SU-DHL-6 (cell line): ENCODE data around the gene FAM83G.

Experiments used
- H2AFZ ChIP-seq: fragments of 200-600 bp; sonication (generic); 2 replicates; pipeline ENCODE4 v1.6.1; 2014; ENCODE audit warnings: low read depth, mild to moderate bottlenecking, moderate library complexity, mixed read lengths, antibody characterized with exemption, low read length; ENCODE audit not compliant: severe bottlenecking
- H3F3A ChIP-seq: fragments of 200-600 bp; shearing (Covaris generic); 2 replicates; pipeline ENCODE4 v1.6.0; 2016; ENCODE audit warnings: antibody characterized with exemption, mild to moderate bottlenecking; ENCODE audit not compliant: insufficient read depth
- H3K27ac ChIP-seq: fragments of 200-600 bp; sonication (generic); 2 replicates; pipeline ENCODE4 v1.5.1; 2016; ENCODE audit warnings: low read depth, mild to moderate bottlenecking, low read length, moderate library complexity, mixed read lengths
- H3K27me3 ChIP-seq: fragments of 200-600 bp; sonication (generic), shearing (Covaris generic); 2 replicates; pipeline ENCODE4 v1.6.0; 2014; ENCODE audit warnings: mild to moderate bottlenecking, low read length
- H3K36me3 ChIP-seq: fragments of 200-600 bp; sonication (generic); 2 replicates; pipeline ENCODE4 v1.6.1; 2014; ENCODE audit warnings: mild to moderate bottlenecking, low read length, mixed read lengths
- H3K4me2 ChIP-seq: fragments of 300-600, 200-600 bp; shearing (Covaris generic), sonication (generic); 2 replicates; pipeline ENCODE4 v1.6.0; 2014; ENCODE audit warnings: low read length, low read depth, mild to moderate bottlenecking; ENCODE audit not compliant: poor library complexity, severe bottlenecking
- H3K4me3 ChIP-seq: fragments of 200-600 bp; sonication (generic); 2 replicates; pipeline ENCODE4 v1.5.1; 2014; ENCODE audit warnings: antibody characterized with exemption, low read length, mild to moderate bottlenecking, mixed read lengths; ENCODE audit not compliant: insufficient read depth, poor library complexity, severe bottlenecking
- H3K79me2 ChIP-seq: fragments of 200-600 bp; sonication (generic); 2 replicates; pipeline ENCODE4 v1.6.1; 2014; ENCODE audit warnings: mild to moderate bottlenecking, low read length, moderate library complexity; ENCODE audit not compliant: insufficient read depth
- H3K9ac ChIP-seq: fragments of 200-600 bp; sonication (generic); 2 replicates; pipeline ENCODE4 v1.7.0; 2014; ENCODE audit warnings: mild to moderate bottlenecking, low read length
- H3K9me2 ChIP-seq: fragments of 200-600 bp; sonication (generic); replicated peaks from 2 replicates; pipeline ENCODE4 v1.6.1; 2014; ENCODE audit warnings: low read length; ENCODE audit not compliant: insufficient read depth
- H3K9me3 ChIP-seq: fragments of 200-600 bp; sonication (generic); 2 replicates; pipeline ENCODE4 v1.6.1; 2014; ENCODE audit warnings: low read length, mixed read lengths; ENCODE audit not compliant: insufficient read depth
- H4K20me1 ChIP-seq: fragments of 200-600 bp; sonication (generic); 2 replicates; pipeline ENCODE4 v1.6.1; 2014; ENCODE audit warnings: low read depth, mild to moderate bottlenecking, antibody characterized with exemption, low read length, moderate library complexity, mixed read lengths
- CTCF ChIP-seq: fragments of 200-600 bp; sonication (generic); IDR thresholded peaks from one replicate; pipeline ENCODE4 v1.5.1; 2017; ENCODE audit warnings: antibody characterized with exemption, mild to moderate bottlenecking, low read length, moderate library complexity; ENCODE audit not compliant: insufficient read depth, poor library complexity, severe bottlenecking
- EZH2phosphoT487 ChIP-seq: fragments of 200-600 bp; sonication (generic), shearing (Covaris generic); conservative IDR thresholded peaks from 2 replicates; pipeline ENCODE4 v1.6.1; 2018; ENCODE audit warnings: mild to moderate bottlenecking, antibody characterized with exemption, low read length, moderate library complexity, mixed read lengths

FAM83G gene

GRCh38 chr17:18978655-18979054, 25.9 kb downstream of the FAM83G start:
- H3K9me3 ChIP-seq: no peaks in the 10 kb centered on the region
- no peaks in the 10 kb centered on the region for H3K27me3 ChIP-seq
- no peak overlapping the region for H3K9ac ChIP-seq
- H3K79me2 ChIP-seq: no peaks in the 10 kb centered on the region
- H3K4me3 ChIP-seq: no peak overlapping the region
- no peak for TF ChIP-seq CTCF
- no peak for TF ChIP-seq EZH2phosphoT487
- no peak overlapping the region for H3K27ac ChIP-seq
- no peak overlapping the region for H2AFZ ChIP-seq
- no peaks in the 10 kb centered on the region for H3K36me3 ChIP-seq
- no peaks in the 10 kb centered on the region for H4K20me1 ChIP-seq
- H3K9me2 ChIP-seq: no peaks in the 10 kb centered on the region
- no peak overlapping the region for H3K4me2 ChIP-seq
- H3F3A ChIP-seq: no peaks in the 10 kb centered on the region

GRCh38 chr17:18978050-18978449, 26.5 kb downstream of the FAM83G start:
- no peak overlapping the region for H3K4me2 ChIP-seq
- no peaks in the 10 kb centered on the region for H3K36me3 ChIP-seq
- no peaks in the 10 kb centered on the region for H3F3A ChIP-seq
- no peak overlapping the region for H2AFZ ChIP-seq
- TF ChIP-seq EZH2phosphoT487 (no peak), CTCF (no peak)
- no peaks in the 10 kb centered on the region for H3K27me3 ChIP-seq
- H4K20me1 ChIP-seq: no peaks in the 10 kb centered on the region
- H3K79me2 ChIP-seq: no peaks in the 10 kb centered on the region
- H3K9ac ChIP-seq: no peak overlapping the region
- H3K27ac ChIP-seq: no peak overlapping the region
- no peak overlapping the region for H3K4me3 ChIP-seq
- H3K9me3 ChIP-seq: no peaks in the 10 kb centered on the region
- no peaks in the 10 kb centered on the region for H3K9me2 ChIP-seq

DNA sequence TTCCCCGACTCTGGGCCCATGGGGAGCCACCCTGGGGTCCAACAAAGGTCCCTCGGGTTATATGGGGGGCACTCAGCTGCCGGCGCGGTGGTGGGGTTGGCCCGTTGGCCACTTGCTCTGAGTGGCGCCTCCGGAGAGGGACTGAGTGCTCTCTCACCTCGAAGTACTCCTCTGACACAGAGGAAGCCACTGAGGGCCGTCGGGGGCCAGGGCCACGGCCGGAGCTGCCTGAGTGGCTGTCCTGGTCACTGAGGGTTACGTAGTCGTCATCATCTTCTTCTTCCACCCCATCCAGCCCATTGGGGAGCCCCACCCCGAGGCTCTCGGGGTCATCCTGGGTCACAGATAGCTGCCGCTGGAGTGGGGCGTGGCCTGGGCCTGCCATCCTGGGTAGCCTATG, 26.9 kb downstream of the FAM83G start:
- Histone ChIP-seq H3K36me3 (no peaks in the 10 kb centered on the region), H3F3A (no peaks in the 10 kb centered on the region)

More for the DNA sequence above, 26.9 kb downstream of the FAM83G start:
- Histone ChIP-seq H3K4me3 (no peak overlapping the region), H3K79me2 (no peaks in the 10 kb centered on the region), H4K20me1 (no peaks in the 10 kb centered on the region), H3K9me3 (no peaks in the 10 kb centered on the region), H3K4me2 (no peak overlapping the region), H3K9me2 (no peaks in the 10 kb centered on the region), H3K27ac (no peak overlapping the region), H3K27me3 (no peaks in the 10 kb centered on the region), H3K9ac (no peak overlapping the region), H2AFZ (no peak overlapping the region)
- no peak for TF ChIP-seq EZH2phosphoT487
- no peak for TF ChIP-seq CTCF
